ENCODE results near the gene UCHL3. TPM values are rescaled to one million over a fixed set of nuclear protein-coding genes. Genes with fewer than 3 reads are reported as not detected.

Gene UCHL3
- total and polyA plus RNA-seq, 11 donors, result 16.3 to 72.1 (median 27.6) TPM

GRCh38 chr13:75550159-75550567, 572 bp downstream of the UCHL3 start:
- Histone ChIP-seq H3K4me3 (peak overlapping the region; percentile 61 to 99 (median 87)), H3K9me3 (no peaks in the 10 kb centered on the region), H3K4me1 (peaks cover 0 to 16% (median 10%) of the 10 kb centered on the region in 12 donors), H3K27ac (peak overlapping the region in 11 of 12 donors; percentile 64 to 95 (median 83)), H3K27me3 (no peaks in the 10 kb centered on the region), H3K36me3 (peaks cover 0 to 15% (median 3%) of the 10 kb centered on the region in 9 donors)
- TF ChIP-seq POLR2A (IDR thresholded peaks at IDR 0.05) (no peak), CTCF (IDR thresholded peaks at IDR 0.05) (no peak)
- intact Hi-C loops (cut with DNase I), result loop anchor here in 1 of 10 donors (5.0 kb wide), 1 partner anchor 178 kb away; no protein-coding TSS in a partner anchor
- ATAC-seq (peak in 1 of 4 donors; percentile 32), DNase-seq (peak in 1 of 5 donors; percentile 31)
- 4 to 6% (median 5%) methylated on average over 10 of the region's 10 CpGs for WGBS, 4 donors

- intact Hi-C loops (cut with DNase I), result loop anchor here in 1 of 10 donors (5.0 kb wide), 1 partner anchor 182 kb away; no protein-coding TSS in a partner anchor
Measured at GRCh38 chr13:75554464-75554863, 4.9 kb downstream of the UCHL3 start.

GRCh38 chr13:75554981-75555380, 5.4 kb downstream of the UCHL3 start:
- Histone ChIP-seq H3K4me3 (no peak overlapping the region), H3K9me3 (no peaks in the 10 kb centered on the region), H3K27ac (no peak overlapping the region), H3K27me3 (no peaks in the 10 kb centered on the region), H3K36me3 (peaks cover 0 to 17% (median 3%) of the 10 kb centered on the region in 9 donors), H3K4me1 (peaks cover 0 to 22% (median 13%) of the 10 kb centered on the region in 12 donors)
- WGBS, 4 donors, result 97 to 98% (median 98%) methylated on average over 3 of the region's 3 CpGs
- DNase-seq (no peak), ATAC-seq (no peak)
- TF ChIP-seq POLR2A (IDR thresholded peaks at IDR 0.05) (no peak), CTCF (IDR thresholded peaks at IDR 0.05) (no peak)
- intact Hi-C loops (cut with DNase I), result loop anchor here in 1 of 10 donors (5.0 kb wide), 1 partner anchor 183 kb away; no protein-coding TSS in a partner anchor

More at GRCh38 chr13:75554464-75554863, 4.9 kb downstream of the UCHL3 start:
- Histone ChIP-seq H3K9me3 (no peaks in the 10 kb centered on the region), H3K4me3 (no peak overlapping the region), H3K27ac (no peak overlapping the region), H3K27me3 (no peaks in the 10 kb centered on the region), H3K4me1 (peaks cover 0 to 22% (median 13%) of the 10 kb centered on the region in 12 donors), H3K36me3 (peaks cover 0 to 17% (median 3%) of the 10 kb centered on the region in 9 donors)
- DNase-seq (no peak), ATAC-seq (no peak)
- WGBS, 4 donors, result 94 to 99% (median 96%) methylated on average over 1 of the region's 1 CpG
- TF ChIP-seq CTCF (IDR thresholded peaks at IDR 0.05), result no peak
- TF ChIP-seq POLR2A (IDR thresholded peaks at IDR 0.05), result no peak

GRCh38 chr13:75555836-75556235, 6.2 kb downstream of the UCHL3 start:
- intact Hi-C loops (cut with DNase I), result no loop called here
- WGBS, 4 donors, result 54 to 81% (median 77%) methylated on average over 1 of the region's 1 CpG
- no peak for ATAC-seq
- Histone ChIP-seq H3K36me3 (peaks cover 0 to 20% (median 7%) of the 10 kb centered on the region in 9 donors), H3K4me1 (peaks cover 0 to 15% (median 6%) of the 10 kb centered on the region in 12 donors), H3K4me3 (no peak overlapping the region), H3K27me3 (no peaks in the 10 kb centered on the region), H3K27ac (no peak overlapping the region), H3K9me3 (no peaks in the 10 kb centered on the region)
- TF ChIP-seq POLR2A (IDR thresholded peaks at IDR 0.05) (no peak), CTCF (IDR thresholded peaks at IDR 0.05) (no peak)
- DNase-seq, result no peak
